Measurements from ENCODE around the gene SELENOK.
A peak's percentile ranks its signal among the peaks of the same experiment; 100 is the strongest.

Gene SELENOK

DNA sequence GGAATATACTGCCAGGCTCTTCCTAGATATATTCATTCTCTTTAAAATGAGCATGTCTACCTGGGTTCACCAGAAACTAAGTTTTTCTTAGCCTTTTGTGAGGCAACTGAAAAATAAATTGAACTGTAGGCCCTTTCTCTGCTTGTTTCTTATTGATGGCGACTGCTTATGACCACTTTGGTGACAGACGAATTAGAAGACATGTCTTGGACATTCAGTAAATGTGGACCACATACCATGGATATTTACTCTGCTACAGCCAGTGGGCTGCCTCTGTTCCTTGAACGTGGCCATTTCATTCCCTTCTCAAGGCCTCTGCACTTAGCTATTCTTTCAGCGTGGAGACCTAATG, 603 bp upstream of the SELENOK start:
- Histone ChIP-seq H4K12ac (ENCODE audit: low read depth, low read length) (peak overlapping the region; percentile 67), H3K4ac (ENCODE audit: low read depth, low read length) (no peak overlapping the region), H3K27ac (ENCODE audit: low read depth, low read length) (peak overlapping the region; percentile 77), H3K18ac (ENCODE audit: low read length) (no peak overlapping the region), H3K4me1 (ENCODE audit: control insufficient read depth in 1 of 2, insufficient read depth in 2 of 2, low read length in 2 of 2) (peaks cover 0 to 7% of the 10 kb centered on the region in 2 experiments), H3K36me3 (ENCODE audit: control insufficient read depth in 1 of 2, insufficient read depth in 2 of 2, low read length in 2 of 2) (no peaks in the 10 kb centered on the region), H3K9ac (ENCODE audit: low read length) (no peak overlapping the region), H3K4me2 (ENCODE audit: low read length) (peak overlapping the region; percentile 66), H4K91ac (ENCODE audit: low read depth, low read length) (peak overlapping the region; percentile 45), H2BK5ac (ENCODE audit: low read depth, low read length, poor library complexity) (no peak overlapping the region), H3K27me3 (ENCODE audit: insufficient read depth, low read length) (no peaks in the 10 kb centered on the region), H2BK12ac (ENCODE audit: low read length) (no peak overlapping the region), H2AK5ac (ENCODE audit: low read length) (no peak overlapping the region), H3K79me1 (ENCODE audit: low read length) (peaks cover 9% of the 10 kb centered on the region), H3K14ac (ENCODE audit: low read length) (peak overlapping the region; percentile 77), H2BK120ac (ENCODE audit: insufficient read depth, low read length, poor library complexity) (peak overlapping the region; percentile 34), H4K8ac (ENCODE audit: low read depth, low read length) (peak overlapping the region; percentile 82), H2AFZ (ENCODE audit: insufficient read depth, low read length, poor library complexity) (peak overlapping the region; percentile 50), H3K4me3 (ENCODE audit: low read depth, low read length) (no peak overlapping the region), H3K9me3 (ENCODE audit: insufficient read depth, low read depth, low read length) (no peaks in the 10 kb centered on the region), H3K79me2 (ENCODE audit: control insufficient read depth, insufficient read depth, low read length, poor library complexity) (peaks cover 8% of the 10 kb centered on the region), H3K23ac (ENCODE audit: low read length) (no peak overlapping the region)
- WGBS (ENCODE audit: extremely low coverage, insufficient coverage, insufficient read length): no CpG with 5 or more reads among the region's 4 CpGs
- peak in 1 of 2 donors; percentile 1 for DNase-seq

DNA sequence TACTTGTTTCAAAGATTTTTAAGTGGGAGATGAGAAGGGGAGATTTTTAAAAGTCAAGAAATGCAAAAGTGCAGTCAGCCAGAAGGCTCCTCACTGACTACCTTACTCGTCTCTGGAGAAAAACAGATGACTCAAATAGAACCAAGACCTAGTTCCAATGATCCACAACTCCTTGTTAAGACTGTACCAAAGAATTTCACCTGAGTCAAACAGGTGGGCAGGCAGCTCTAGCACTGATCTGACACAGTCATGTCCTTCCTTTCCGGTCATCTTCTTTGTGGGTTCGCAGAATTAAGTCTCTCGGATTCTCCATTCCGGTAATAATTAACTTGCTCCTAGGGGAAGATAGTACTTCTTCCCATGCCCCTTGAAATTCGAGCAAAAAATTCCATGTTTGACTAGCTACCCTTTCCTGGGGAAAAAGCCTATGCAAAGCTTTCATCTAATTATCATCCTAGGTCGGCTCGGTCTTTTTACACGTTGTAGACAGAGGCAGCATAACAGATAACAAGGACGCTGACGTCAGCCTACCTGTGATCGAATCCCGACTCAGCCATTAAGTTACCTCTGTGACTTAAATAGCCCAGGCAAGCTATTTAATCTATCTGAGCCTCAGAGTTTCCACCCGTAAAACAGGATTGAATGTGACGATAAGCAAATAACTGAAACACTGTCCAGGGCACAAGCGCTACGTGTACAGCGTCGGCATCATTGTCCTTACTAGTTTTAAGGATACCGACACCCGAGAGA, 758 bp downstream of the SELENOK start:
- Histone ChIP-seq H3K4me3 (ENCODE audit: low read depth, low read length) (peak overlapping the region; percentile 97), H2BK5ac (ENCODE audit: low read depth, low read length, poor library complexity) (peak overlapping the region; percentile 45), H3K4me2 (ENCODE audit: low read length) (peak overlapping the region; percentile 93), H2BK12ac (ENCODE audit: low read length) (no peak overlapping the region), H3K14ac (ENCODE audit: low read length) (peak overlapping the region; percentile 71), H3K4me1 (ENCODE audit: control insufficient read depth in 1 of 2, insufficient read depth in 2 of 2, low read length in 2 of 2) (peaks cover 0 to 7% of the 10 kb centered on the region in 2 experiments), H2AFZ (ENCODE audit: insufficient read depth, low read length, poor library complexity) (peak overlapping the region; percentile 61), H3K27me3 (ENCODE audit: insufficient read depth, low read length) (no peaks in the 10 kb centered on the region), H3K27ac (ENCODE audit: low read depth, low read length) (no peak overlapping the region), H2BK120ac (ENCODE audit: insufficient read depth, low read length, poor library complexity) (peak overlapping the region; percentile 18), H3K18ac (ENCODE audit: low read length) (peak overlapping the region; percentile 44), H4K8ac (ENCODE audit: low read depth, low read length) (peak overlapping the region; percentile 94), H2AK5ac (ENCODE audit: low read length) (peak overlapping the region; percentile 73), H3K9ac (ENCODE audit: low read length) (peak overlapping the region; percentile 95), H3K23ac (ENCODE audit: low read length) (no peak overlapping the region), H3K36me3 (ENCODE audit: control insufficient read depth in 1 of 2, insufficient read depth in 2 of 2, low read length in 2 of 2) (peaks cover 0 to 5% of the 10 kb centered on the region in 2 experiments), H4K12ac (ENCODE audit: low read depth, low read length) (peak overlapping the region; percentile 82), H3K4ac (ENCODE audit: low read depth, low read length) (peak overlapping the region; percentile 24), H3K79me1 (ENCODE audit: low read length) (peaks cover 9% of the 10 kb centered on the region), H3K79me2 (ENCODE audit: control insufficient read depth, insufficient read depth, low read length, poor library complexity) (peaks cover 8% of the 10 kb centered on the region), H3K9me3 (ENCODE audit: insufficient read depth, low read depth, low read length) (no peaks in the 10 kb centered on the region), H4K91ac (ENCODE audit: low read depth, low read length) (peak overlapping the region; percentile 82)
- no CpG with 5 or more reads among the region's 21 CpGs for WGBS (ENCODE audit: extremely low coverage, insufficient coverage, insufficient read length)
- peak; percentile 66 to 70 for DNase-seq

DNA sequence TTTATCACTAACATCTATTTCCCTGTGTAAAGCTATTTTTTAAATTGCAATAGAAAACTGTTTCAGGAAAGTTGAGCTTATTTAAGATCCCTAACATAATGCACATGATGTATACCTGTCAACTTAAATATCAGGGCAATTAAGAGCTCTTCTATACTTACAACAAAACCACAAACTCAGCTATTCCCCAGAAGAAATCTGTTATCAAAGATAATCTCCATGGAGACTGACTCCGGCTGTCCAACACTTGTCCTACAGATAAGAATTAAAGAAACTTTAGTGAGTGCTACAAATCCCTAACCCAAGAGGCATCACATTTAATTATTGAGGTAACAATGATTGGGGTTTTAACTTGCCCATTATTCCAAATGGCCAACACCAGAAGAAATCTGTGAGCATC, 3.4 kb downstream of the SELENOK start:
- H3K9ac ChIP-seq (ENCODE audit: low read length): no peak overlapping the region
- whole genome bisulfite sequencing (ENCODE audit: extremely low coverage, insufficient coverage, insufficient read length): no CpG with 5 or more reads among the region's 1 CpG
- H3K36me3 ChIP-seq (ENCODE audit: control insufficient read depth in 1 of 2, insufficient read depth in 2 of 2, low read length in 2 of 2): peaks cover 6 to 14% of the 10 kb centered on the region in 2 experiments
- no peak overlapping the region for H3K14ac ChIP-seq (ENCODE audit: low read length)
- H3K4me1 ChIP-seq (ENCODE audit: control insufficient read depth in 1 of 2, insufficient read depth in 2 of 2, low read length in 2 of 2): peaks cover 0 to 7% of the 10 kb centered on the region in 2 experiments
- DNase-seq: no peak
- H2AFZ ChIP-seq (ENCODE audit: insufficient read depth, low read length, poor library complexity): no peak overlapping the region
- no peak overlapping the region for H3K18ac ChIP-seq (ENCODE audit: low read length)
- H2BK120ac ChIP-seq (ENCODE audit: insufficient read depth, low read length, poor library complexity): no peak overlapping the region
- no peak overlapping the region for H2BK5ac ChIP-seq (ENCODE audit: low read depth, low read length, poor library complexity)
- H3K79me2 ChIP-seq (ENCODE audit: control insufficient read depth, insufficient read depth, low read length, poor library complexity): peaks cover 8% of the 10 kb centered on the region
- H3K27ac ChIP-seq (ENCODE audit: low read depth, low read length): no peak overlapping the region
- no peak overlapping the region for H4K91ac ChIP-seq (ENCODE audit: low read depth, low read length)
- no peak overlapping the region for H2AK5ac ChIP-seq (ENCODE audit: low read length)
- no peak overlapping the region for H3K4me2 ChIP-seq (ENCODE audit: low read length)
- no peak overlapping the region for H4K12ac ChIP-seq (ENCODE audit: low read depth, low read length)
- H2BK12ac ChIP-seq (ENCODE audit: low read length): no peak overlapping the region
- peaks cover 9% of the 10 kb centered on the region for H3K79me1 ChIP-seq (ENCODE audit: low read length)
- no peak overlapping the region for H3K4me3 ChIP-seq (ENCODE audit: low read depth, low read length)
- H3K4ac ChIP-seq (ENCODE audit: low read depth, low read length): no peak overlapping the region
- no peak overlapping the region for H4K8ac ChIP-seq (ENCODE audit: low read depth, low read length)
- H3K27me3 ChIP-seq (ENCODE audit: insufficient read depth, low read length): no peaks in the 10 kb centered on the region
- no peak overlapping the region for H3K23ac ChIP-seq (ENCODE audit: low read length)
- no peaks in the 10 kb centered on the region for H3K9me3 ChIP-seq (ENCODE audit: insufficient read depth, low read depth, low read length)

DNA sequence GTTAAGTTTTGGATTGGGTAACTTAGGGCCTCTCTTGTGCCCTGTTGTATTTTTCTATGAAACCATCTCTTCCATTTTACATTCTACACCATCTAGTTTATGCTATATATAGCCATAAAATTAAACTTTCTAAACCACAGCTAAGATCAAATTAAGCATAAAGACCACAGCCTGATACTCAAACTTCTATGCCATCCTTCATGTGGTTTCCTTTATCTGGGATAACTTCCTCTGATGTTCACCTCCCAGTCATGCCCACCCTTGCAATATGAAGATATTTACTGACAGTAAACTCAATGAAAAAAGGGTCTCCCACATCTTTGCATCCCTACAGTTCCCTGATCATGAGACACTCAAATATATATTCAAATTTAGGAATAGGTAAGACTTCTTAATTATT, 4.2 kb downstream of the SELENOK start:
- no peak overlapping the region for H3K4me2 ChIP-seq (ENCODE audit: low read length)
- no peak overlapping the region for H3K9ac ChIP-seq (ENCODE audit: low read length)
- H4K91ac ChIP-seq (ENCODE audit: low read depth, low read length): no peak overlapping the region
- no peak for DNase-seq
- no peak overlapping the region for H3K4me3 ChIP-seq (ENCODE audit: low read depth, low read length)
- H2BK5ac ChIP-seq (ENCODE audit: low read depth, low read length, poor library complexity): no peak overlapping the region
- no peak overlapping the region for H3K23ac ChIP-seq (ENCODE audit: low read length)
- no peak overlapping the region for H3K18ac ChIP-seq (ENCODE audit: low read length)
- H4K12ac ChIP-seq (ENCODE audit: low read depth, low read length): no peak overlapping the region
- H2BK120ac ChIP-seq (ENCODE audit: insufficient read depth, low read length, poor library complexity): no peak overlapping the region
- no peak overlapping the region for H2BK12ac ChIP-seq (ENCODE audit: low read length)
- H3K27me3 ChIP-seq (ENCODE audit: insufficient read depth, low read length): no peaks in the 10 kb centered on the region
- no peaks in the 10 kb centered on the region for H3K9me3 ChIP-seq (ENCODE audit: insufficient read depth, low read depth, low read length)
- H3K36me3 ChIP-seq (ENCODE audit: control insufficient read depth in 1 of 2, insufficient read depth in 2 of 2, low read length in 2 of 2): peaks cover 6 to 14% of the 10 kb centered on the region in 2 experiments
- peaks cover 0 to 6% of the 10 kb centered on the region in 2 experiments for H3K4me1 ChIP-seq (ENCODE audit: control insufficient read depth in 1 of 2, insufficient read depth in 2 of 2, low read length in 2 of 2)
- H4K8ac ChIP-seq (ENCODE audit: low read depth, low read length): no peak overlapping the region
- no peak overlapping the region for H3K4ac ChIP-seq (ENCODE audit: low read depth, low read length)
- peaks cover 8% of the 10 kb centered on the region for H3K79me2 ChIP-seq (ENCODE audit: control insufficient read depth, insufficient read depth, low read length, poor library complexity)
- H2AK5ac ChIP-seq (ENCODE audit: low read length): no peak overlapping the region
- no peak overlapping the region for H3K27ac ChIP-seq (ENCODE audit: low read depth, low read length)
- H2AFZ ChIP-seq (ENCODE audit: insufficient read depth, low read length, poor library complexity): no peak overlapping the region
- peaks cover 9% of the 10 kb centered on the region for H3K79me1 ChIP-seq (ENCODE audit: low read length)
- no peak overlapping the region for H3K14ac ChIP-seq (ENCODE audit: low read length)

All from trophoblast cell (in vitro differentiated cells and primary cell).